ENCODE measurements around the gene NMB.

The NMB gene

GRCh38 chr15:84654689-84655453, 3.1 kb downstream of the NMB start:
- peak; percentile 91 for TF ChIP-seq CTCF (conservative IDR thresholded peaks at IDR 0.05)
- TF ChIP-seq ZFX (IDR thresholded peaks at IDR 0.05) = no peak
- H3K27ac ChIP-seq = peak overlapping the region; percentile 88

GRCh38 chr15:84653910-84654688, 3.9 kb downstream of the NMB start, which contains the start of gene WDR73:
Gene WDR73 (minus strand): TSS chr15:84654283. CDS start chr15:84654274, 9 bp downstream.
- TF ChIP-seq ZFX (IDR thresholded peaks at IDR 0.05) = peak; percentile 93; the same call in 1 of the 2 replicates
- no peak for TF ChIP-seq CTCF (conservative IDR thresholded peaks at IDR 0.05)
- peak within 1 kb of the TSS; percentile 88 for H3K27ac ChIP-seq

- TF ChIP-seq ZFX (IDR thresholded peaks at IDR 0.05) = no peak
- TF ChIP-seq CTCF (conservative IDR thresholded peaks at IDR 0.05) = no peak
- H3K27ac ChIP-seq = peak overlapping the region; percentile 88
Observed at GRCh38 chr15:84653584-84653909, 4.5 kb downstream of the NMB start.

GRCh38 chr15:84649706-84650105, 8.3 kb downstream of the NMB start:
- no peak overlapping the region for H3K27ac ChIP-seq
- TF ChIP-seq CTCF (conservative IDR thresholded peaks at IDR 0.05) = no peak
- TF ChIP-seq ZFX (IDR thresholded peaks at IDR 0.05) = no peak

- no peak for TF ChIP-seq ZFX (IDR thresholded peaks at IDR 0.05)
- TF ChIP-seq CTCF (conservative IDR thresholded peaks at IDR 0.05) = no peak
Observed at GRCh38 chr15:84648539-84648938, 9.5 kb downstream of the NMB start.

GRCh38 chr15:84647726-84648125, 10.3 kb downstream of the NMB start:
- H3K27ac ChIP-seq = no peak overlapping the region

More at GRCh38 chr15:84648539-84648938, 9.5 kb downstream of the NMB start:
- no peak overlapping the region for H3K27ac ChIP-seq

More at GRCh38 chr15:84647726-84648125, 10.3 kb downstream of the NMB start:
- TF ChIP-seq ZFX (IDR thresholded peaks at IDR 0.05) = no peak
- no peak for TF ChIP-seq CTCF (conservative IDR thresholded peaks at IDR 0.05)
